HK-2 (cell line): Measurements from ENCODE around the gene CD300H.

Source experiments
- DNase-seq: peaks from one replicate; pipeline ENCODE4 v3.0.0-alpha.2; 2018; ENCODE audit not compliant: unreplicated experiment

The CD300H gene

DNA sequence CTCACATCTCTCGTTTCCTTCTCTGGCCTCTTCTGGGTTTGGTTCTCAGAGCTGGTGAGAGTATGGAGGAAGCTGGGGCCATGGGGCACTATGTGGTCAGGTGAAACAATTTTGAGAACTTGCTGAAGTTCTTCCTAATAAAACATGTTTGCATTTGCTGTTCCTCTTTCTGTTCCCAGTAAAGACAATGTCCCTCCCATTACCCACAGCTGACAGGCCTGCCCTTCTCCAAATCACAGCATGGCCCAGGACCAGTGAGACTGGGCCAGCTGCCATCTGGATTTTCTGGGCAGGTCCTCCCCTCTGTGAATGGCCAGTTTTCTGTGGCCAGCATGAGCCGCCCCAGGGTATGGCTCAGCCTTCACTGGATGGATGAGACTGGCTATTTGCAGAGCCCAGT lies at the start of gene CD300H:
TSS of gene CD300H (minus strand) at position 113 of the 400 bp plus-strand sequence.
- DNase-seq: no peak

DNA sequence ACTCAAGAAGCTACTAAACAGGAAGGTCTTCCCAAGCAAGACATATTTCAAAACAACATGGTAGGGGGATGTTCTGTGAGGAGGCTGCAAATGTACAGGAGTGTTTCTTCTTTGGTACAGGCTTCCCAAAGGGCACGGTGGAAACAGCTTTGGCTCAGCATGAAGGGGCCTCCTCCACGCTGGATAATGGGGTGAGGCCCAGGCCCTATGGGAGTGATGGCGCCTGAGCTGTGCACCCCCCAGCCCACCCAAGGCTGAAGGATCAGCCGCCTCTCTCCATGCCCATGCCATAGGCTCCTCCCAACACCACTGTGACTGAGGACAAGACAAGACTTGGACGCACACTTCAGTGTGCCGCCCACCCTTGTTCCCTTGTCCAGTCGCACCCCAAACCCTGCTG lies 49.4 kb upstream of the CD300H start:
- no peak for DNase-seq

DNA sequence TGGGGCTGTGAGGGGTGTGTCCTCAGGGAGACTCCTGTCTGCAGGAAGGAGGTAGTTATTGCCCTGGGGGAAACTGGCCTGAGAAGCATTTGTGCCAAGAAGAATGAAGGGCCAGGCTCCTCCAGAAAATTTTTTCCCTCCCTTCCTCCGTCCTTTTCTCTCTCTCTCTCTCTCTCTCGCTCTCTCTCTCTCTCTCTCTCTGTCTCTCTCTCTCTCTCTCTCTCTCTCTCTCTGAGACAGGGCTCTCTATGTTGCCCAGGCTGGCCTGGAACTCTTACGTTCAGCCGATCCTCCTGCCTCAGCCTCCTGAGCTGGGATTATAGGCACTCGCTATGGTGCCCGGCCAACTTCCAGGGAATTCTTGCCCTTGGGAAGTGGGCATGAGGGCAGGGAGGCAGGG lies 44.7 kb upstream of the CD300H start:
- no peak for DNase-seq

DNA sequence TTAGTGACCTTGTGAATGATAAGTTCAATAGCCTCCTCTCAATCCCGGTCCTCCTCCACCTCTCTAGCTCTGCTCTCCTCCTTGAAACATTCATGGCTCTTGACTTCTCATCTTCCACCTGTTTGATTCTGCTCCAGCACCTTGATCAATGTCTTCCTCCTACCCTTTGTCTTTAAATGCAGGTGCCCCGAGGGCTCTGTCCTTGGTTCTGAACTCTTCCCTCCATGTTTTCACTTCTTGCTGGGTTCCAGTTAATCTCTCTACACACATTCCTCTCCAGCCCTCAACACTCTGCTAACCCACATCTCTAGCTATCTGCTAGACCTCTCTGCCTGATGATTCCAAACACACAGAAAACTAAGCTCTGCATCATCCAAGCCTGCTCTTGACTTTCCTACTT lies 42.8 kb upstream of the CD300H start:
- no peak for DNase-seq

DNA sequence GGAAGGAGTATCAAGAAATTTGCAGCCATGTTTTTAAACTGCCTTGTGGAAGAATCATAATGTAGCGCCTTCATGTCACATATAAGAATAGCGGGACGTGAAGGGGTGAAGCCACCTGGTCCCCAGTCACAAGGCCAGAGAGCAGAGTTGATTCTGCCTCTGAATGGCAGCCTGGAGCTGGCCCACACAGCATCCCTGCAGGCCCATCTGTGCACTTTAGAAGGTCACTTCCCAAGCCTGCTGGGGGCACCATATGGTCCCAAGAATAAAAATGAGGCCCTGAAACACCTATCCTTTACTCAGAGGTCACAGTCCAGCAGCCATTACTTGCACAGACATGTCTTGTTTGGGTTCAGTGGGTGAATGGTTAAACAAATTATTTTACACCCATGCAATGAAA lies 41.2 kb upstream of the CD300H start:
- DNase-seq: no peak

DNA sequence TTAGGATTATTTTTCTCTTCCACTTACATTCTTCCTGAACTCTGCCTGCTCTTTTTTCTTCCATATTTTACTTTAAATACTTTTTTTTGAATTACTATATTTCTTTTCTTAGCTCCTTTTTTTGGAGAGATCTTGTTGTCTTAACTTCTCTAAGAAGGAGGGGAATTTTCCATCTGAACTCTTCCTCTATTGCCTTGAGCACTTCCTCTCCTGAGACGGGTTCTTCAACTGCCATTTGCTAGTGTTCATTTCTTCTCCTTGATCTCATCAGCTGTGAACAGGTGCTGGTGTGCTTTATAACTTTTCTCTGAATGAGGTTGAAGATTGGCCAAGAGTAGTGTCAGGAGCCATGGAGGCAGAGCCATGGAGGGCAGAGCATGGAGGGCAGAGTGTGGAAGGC lies 39.9 kb upstream of the CD300H start:
- no peak for DNase-seq

DNA sequence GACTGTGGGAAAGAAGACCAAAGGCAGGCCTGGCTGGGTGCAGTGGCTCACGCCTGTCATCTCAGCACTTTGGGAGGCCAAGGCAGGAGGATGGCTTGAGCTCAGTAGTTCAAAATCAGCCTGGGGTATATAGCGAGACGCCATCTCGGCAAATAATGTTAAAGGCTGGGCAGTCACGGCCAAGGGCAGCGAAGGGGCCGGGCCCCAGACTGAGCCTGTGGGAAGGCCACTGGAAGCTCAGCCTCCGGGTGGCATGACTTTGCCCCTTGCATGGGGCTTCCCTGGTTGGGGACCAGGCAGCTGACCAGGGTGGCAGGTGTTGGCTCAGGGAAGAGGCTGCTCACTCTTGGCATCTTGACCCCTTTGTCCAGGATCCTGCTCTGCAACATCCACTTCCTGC lies 38.7 kb upstream of the CD300H start:
- DNase-seq: no peak

DNA sequence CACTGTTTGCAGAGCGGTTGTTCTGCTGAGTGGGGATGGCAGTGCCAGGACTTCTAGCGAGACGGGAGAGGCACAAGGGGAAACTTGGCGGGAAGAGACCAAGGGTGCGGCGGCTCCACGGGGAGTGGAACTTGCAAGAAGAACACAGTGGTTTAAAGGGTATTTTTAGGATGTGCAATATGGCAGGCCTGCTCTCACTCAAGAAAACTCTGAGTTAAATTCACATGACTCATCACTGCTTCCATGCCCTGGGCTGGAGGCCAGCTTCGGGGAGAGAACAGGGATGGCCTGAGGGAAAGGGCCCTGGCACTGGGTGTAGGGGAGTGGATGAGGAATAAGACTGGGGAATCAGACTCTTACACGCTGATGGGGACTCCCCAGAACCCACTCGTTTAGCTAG lies 38.1 kb upstream of the CD300H start:
- DNase-seq: peak; percentile 31

DNA sequence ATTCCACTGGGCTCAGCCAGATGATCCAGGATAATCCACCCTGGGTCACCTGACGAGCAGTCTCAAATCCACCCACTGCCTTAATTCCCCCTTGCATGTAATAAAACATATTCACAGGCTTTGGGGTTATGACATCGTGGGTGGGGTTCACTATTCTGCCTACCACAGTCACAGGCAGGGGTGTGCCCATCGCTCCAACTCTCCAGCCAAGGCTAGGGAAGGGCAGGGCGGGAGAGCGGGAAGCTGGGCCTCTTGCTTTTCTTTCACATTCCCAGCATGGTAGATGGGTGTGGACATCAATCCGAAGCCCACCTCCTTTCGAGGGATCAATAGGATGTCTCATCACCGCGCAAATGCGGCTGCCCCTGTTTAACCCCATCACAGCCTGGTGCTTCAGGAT lies 37.5 kb upstream of the CD300H start:
- DNase-seq: no peak

DNA sequence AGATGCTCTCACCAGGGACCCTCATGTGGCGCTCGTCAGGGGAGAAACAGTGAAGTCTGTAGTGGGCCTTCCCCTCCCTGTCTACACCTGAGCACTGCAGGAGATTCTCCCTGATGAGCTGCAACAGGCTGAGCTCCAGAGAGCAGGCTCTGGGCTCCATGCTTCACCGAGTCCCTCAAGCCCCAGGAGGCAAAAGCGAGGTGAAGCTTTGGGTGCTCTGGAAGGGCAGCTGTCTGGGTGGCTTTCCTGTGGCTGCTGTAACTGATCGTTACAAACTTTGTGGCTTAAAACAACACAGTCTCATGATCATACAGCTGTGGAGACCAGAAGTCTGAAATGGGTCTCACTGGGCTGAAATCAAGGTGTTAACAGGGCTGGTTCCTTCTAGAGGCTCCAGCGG lies 36.9 kb upstream of the CD300H start:
- DNase-seq: no peak

DNA sequence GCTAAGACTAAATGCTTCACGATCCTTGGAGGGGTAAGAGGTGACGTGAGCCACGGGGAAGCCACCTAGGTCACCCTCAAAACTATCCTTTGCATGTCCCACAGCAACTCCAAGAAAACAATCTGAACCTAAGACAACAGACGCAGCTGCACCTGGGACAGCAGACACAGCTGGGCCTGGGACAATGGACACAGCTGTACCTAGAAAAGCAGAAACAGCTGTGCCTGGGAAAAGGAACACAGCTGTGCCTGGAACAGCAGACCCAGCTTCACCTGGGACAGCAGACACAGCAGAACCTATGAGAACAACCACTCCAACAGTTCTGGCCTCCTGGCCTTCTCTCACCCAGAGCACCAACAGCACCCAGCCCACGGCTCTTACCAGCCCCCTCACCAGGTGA lies 36.4 kb upstream of the CD300H start:
- no peak for DNase-seq

DNA sequence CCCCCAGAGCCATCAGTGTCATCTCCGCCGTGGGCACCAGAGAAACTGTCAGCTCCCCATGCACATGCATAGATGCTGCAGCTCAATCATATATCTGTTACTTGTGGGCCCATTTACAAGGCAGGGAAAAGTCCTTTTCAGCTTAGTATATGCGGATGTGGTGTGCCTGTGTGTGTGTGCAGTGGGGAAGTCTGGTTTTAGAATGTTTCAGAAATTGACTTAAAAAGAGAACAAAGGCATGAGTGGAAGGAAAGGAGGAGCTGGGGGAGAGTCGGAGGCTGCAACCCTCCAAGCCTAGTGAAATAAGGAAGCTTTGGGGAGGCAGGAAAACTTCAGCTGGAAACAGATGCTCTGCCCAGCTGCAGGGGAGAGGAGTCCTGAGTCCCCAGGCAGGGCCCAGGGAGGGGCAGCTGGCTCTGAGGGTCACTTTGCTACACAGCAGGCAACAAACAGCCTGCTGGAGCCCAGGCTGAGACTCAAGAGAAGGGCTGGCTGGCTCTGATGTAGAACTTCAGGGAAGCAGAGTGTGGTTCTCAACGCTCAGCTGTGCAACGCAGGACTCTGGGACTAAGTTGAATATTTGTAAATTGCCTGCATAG lies 35.8 kb upstream of the CD300H start:
- DNase-seq: no peak

DNA sequence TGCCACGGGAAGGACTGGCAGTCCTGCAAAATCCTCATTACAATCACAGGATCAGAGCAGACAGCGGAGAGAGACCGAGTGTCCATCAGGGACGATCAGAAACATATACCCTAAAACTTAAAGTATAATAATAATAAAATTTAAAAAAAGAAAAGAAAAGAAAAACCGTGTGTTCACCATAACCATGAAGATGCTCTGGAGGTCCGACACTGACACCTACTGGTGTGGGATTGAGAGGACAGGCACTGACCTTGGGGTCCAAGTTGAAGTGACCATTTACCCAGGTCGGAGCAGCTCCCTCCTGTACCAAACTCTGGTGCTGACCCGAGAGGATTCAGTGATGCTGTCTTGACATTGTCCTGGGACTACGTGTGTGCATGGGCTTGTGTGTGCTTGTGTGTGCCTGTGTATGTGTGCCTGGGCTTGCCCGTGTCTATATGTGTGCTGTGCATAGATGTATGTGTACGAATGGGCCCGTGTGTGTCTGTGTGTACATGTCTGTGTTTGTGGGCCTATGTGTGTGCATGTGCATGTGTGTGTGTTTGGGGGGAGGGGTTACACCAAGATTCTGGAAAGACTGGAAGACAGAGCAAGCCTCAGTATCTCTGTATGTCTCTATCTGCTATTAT lies 34.7 kb upstream of the CD300H start:
- peak; percentile 34 for DNase-seq

DNA sequence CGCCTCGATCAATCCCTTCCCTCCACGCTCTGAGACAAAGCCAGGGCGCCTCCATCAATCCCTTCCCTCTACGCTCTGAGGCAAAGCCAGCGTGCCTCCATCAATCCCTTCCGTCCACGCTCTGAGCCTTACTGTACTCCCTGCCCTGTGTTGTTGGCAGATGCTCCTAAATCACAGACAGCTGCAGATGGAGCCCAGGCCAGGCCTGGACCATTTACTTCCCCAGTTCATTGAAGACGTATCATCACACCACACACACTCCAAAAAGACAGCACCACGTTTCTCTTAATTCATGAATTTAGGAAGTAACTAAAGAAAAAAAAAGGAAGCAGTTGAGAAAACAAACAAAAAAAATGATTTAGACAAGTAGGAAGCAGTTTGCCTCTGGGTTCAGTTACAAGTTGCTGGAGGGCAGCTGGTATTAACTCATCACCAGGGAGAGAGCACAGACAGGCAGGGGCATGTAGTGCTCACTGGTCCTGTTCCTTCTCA lies 32.2 kb upstream of the CD300H start:
- no peak for DNase-seq

DNA sequence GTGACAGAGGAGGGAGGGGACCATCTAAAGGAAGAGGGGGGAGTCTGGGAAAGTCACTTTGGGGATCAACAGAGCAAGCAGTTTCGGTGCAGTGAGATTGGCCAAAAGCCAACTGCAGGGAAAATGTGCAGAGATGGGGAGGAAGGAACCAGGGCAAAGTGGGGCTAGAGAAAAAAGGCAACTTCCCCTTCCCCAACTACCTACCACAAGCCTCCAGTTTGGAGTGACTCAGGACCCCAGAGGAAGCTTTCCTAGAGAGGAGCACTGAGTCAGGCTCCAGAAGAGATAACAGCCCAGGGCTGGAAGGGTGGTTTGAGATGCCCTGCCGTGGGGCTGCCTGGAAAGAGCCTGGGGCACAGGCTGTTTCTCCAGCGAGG lies 31.7 kb upstream of the CD300H start:
- no peak for DNase-seq

DNA sequence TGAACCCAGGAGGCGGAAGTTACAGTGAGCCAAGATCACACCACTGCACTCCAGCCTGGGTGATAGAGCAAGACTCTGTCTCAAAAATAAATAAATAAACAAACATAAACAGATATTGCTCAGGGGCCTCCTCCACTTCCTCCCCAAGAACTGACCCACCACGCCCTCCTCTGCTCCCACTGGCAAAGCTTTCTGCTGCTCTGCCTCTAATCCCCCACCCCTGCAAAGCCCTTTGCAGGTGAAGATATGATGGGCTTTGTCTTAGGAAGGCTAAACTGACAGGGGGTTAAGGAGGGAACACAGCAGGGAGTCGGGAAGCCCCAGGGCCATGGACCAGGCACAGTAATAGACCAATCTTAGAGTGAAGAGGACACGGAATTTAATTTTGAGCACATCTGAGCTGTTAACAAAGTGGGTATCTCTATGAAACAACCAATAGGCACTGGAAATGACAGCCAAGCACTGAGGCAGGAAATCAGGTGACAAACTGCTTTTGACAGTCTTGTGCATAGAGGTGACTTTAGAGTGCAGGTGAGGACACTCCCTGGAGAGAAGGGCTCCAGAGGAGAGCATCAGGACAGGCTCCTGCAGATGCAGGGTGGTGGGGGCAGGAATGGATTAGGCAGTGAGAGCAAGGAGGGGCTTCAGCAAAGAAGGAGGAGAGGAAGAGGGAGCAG lies 31.2 kb upstream of the CD300H start:
- DNase-seq: no peak

DNA sequence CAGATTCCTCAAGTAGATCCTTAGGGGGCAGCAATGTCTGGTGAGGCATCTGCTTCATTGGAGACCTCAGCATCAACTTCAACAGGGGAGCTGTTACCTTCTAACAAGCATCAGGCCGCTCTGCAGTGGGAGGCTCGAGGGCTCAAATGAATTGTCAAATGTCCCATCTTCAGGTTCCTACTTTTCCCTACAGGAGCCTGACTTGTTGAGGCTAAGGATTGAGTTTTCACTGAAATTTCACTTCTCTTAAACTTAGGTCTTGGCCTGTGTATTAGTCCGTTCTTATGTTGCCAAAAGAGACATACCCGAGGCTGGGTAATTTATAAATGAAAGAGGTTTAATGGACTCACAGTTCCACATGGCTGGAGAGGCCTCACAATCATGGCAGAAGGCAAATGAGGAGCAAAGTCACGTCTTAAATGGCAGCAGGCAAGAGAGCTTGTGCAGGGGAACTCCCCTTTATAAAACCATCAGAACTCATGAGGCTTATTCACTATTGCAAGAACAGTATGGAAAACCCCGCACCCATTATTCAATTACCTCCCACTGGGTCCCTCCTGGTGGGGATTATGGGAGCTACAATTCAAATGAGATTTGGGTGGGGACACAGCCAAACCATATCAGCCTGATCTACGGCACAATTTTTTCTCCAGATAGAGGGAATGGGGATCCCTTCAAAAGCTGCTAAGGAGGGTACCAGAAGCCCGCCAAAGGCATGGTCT lies 29.9 kb upstream of the CD300H start:
- DNase-seq: no peak

DNA sequence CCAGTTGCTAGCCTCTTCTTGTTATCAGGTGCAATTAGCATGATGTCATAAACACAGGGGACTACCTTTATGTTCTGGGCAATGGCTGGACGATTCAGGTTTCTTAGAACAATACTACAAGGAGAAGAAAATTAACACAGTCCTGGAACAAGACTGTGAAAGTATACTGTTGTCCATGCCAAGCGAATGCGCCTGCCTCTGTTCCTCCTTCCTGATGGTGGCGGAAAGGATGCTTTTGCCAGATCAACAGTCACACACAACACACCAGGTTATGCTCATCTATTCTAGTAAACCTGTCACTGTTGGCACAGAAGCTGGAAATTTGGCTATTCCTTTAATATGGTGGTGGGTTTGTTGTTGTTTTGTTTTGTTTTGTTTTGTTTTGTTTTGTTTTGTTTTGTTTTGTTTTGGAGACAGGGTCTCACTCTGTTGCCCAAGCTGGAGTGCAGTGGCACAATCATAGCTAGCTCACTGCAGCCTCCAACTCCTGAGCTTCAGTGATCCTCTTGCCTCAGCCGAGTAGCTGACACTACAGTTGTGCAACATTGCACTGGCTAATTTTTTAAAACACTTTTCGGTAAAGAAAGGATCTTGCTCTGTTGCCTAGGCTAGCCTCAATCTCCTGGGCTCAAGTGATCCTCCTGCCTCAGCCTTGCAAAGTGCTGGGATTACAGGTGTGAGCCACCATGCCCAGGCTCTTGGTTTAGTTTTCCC lies 27.9 kb upstream of the CD300H start:
- no peak for DNase-seq

DNA sequence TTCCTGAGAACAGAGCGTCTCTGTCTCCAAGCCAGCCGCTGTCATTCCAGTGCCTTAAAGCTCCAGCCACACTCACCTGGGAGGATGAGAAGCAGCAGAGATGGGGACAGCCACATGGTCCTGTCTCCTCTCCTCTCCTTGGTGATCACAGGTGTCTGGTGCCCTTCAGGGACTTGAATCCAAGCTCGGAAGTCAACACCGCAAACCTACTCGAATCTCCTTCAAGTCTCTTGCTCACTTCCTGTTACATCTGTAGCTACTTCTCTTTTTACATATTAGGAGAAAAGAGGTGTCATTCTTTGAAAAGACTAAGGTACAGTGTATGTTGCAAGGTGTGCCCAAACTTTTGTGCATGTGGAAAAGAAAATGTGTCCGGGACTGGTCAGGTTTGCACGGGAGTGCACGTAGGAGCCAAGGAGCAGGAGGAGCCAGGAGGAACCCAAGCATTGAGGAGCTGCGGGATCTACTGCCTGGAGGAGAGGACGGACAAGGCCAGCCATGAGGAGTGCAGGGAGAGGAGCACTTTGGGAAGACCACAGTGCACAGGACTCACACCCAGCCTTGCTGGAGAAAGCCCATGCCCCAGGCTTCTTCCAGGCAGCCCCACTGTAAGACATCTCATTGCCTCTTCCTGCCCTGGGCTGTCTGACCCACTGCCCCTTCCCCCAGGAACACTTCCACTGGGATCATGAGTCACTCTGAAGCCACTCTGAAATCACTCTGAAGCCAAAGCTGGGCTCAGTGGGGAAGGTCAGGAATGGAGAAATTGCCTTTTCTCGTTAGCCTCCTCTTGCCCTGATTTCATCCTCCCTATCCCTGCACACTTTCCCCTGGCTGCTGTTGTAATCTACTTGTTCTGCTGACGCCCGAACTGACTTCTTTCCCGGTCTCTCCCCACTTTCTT lies 25.0 kb upstream of the CD300H start, which contains the start of gene CD300LD:
TSS of gene CD300LD (minus strand) at position 197 of the 904 bp plus-strand sequence. CDS start at position 116, 81 bp downstream.
- no peak for DNase-seq

DNA sequence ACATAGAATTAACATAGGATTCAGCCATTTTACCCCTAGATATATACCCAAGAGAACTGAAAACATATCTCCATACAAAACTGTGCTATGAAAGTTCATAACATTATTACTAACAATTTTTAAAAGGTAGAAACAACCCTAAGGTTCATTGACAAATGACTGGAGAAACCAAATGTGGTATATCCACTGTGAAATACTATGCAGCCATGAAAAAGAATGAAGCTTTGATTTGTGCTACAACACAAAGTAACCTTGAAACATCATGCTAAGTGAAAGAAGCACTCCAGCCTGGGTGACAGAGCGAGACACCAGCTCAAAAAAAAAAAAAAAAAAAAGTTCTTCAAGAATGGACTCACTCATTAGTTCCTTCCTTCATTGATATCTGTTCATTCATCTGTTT lies 24.2 kb upstream of the CD300H start:
- DNase-seq: no peak

DNA sequence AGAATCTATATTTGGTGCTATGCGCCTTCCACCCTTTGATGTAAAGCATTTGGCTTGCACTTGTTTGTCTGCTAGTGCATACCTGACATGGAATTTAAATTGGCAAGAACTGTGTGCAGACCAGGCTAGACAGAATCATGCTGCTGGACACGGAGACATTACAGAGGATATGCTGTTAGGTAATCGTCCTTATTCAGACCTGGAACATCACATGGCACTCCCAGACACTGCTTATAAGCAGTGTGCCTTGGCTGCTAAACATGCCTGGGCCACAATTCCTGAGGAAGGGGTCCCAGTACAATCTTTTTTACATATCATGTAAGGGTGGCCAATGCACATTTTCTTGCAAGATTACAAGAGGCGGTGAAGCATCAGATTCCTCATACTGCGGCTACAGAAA lies 18.4 kb upstream of the CD300H start:
- DNase-seq: no peak
